ENCODE results near the gene GMPPA.

GRCh38 chr2:219538504-219538951 is 39.8 kb downstream of the GMPPA start:
- TF ChIP-seq ZSCAN20 (CRISPR knock-in tag; IDR thresholded peaks at IDR 0.05) (no peak), EP300 (IDR thresholded peaks at IDR 0.05) (no peak), CHD2 (IDR thresholded peaks at IDR 0.05; ENCODE audit: low read length, partially characterized antibody) (no peak)
- TF ChIP-seq, protein P1, sequence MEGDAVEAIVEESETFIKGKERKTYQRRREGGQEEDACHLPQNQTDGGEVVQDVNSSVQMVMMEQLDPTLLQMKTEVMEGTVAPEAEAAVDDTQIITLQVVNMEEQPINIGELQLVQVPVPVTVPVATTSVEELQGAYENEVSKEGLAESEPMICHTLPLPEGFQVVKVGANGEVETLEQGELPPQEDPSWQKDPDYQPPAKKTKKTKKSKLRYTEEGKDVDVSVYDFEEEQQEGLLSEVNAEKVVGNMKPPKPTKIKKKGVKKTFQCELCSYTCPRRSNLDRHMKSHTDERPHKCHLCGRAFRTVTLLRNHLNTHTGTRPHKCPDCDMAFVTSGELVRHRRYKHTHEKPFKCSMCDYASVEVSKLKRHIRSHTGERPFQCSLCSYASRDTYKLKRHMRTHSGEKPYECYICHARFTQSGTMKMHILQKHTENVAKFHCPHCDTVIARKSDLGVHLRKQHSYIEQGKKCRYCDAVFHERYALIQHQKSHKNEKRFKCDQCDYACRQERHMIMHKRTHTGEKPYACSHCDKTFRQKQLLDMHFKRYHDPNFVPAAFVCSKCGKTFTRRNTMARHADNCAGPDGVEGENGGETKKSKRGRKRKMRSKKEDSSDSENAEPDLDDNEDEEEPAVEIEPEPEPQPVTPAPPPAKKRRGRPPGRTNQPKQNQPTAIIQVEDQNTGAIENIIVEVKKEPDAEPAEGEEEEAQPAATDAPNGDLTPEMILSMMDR (IDR thresholded peaks at IDR 0.05), result no peak

Data from A549 (cell line).